Esophagus squamous epithelium (tissue), 4 donors: ENCODE measurements around the gene FKBP3.

ENCODE experiments used
- CTCF ChIP-seq, 6 experiments: fragments of 450-650 bp in 4 of 6; fragments of 200-600 bp in 2 of 6; sonication (generic) in 2 of 6; IDR thresholded peaks; one replicate each; pipeline ENCODE4 v1.5.1; 2016 to 2019; ENCODE audit warnings: antibody characterized with exemption in 6 of 6, mild to moderate bottlenecking in 4 of 6, moderate library complexity in 4 of 6
- POLR2A ChIP-seq, 4 donors: fragments of 450-650 bp; IDR thresholded peaks; one replicate each; pipeline ENCODE4 v1.6.1; 2017; ENCODE audit warnings: antibody characterized with exemption in 4 of 4, mild to moderate bottlenecking in 4 of 4, moderate library complexity in 3 of 4

- no peak for TF ChIP-seq CTCF (IDR thresholded peaks at IDR 0.05)
- no peak for TF ChIP-seq POLR2A (IDR thresholded peaks at IDR 0.05)
Measured at GRCh38 chr14:45089813-45090212, 44.5 kb downstream of the FKBP3 start.
